ENCODE measurements around the gene FPR3.
A peak's percentile ranks its signal among the peaks of the same experiment; 100 is the strongest.
"Not testable (repeated sequence)": the region's sequence is repeated elsewhere in the genome, so short reads cannot be mapped to it uniquely, and the experiment has no call there.

The FPR3 gene

GRCh38 chr19:51794885-51795490 is at the start of gene FPR3:
Gene FPR3 (plus strand): TSS chr19:51795157. CDS start chr19:51823749, 28,592 bp downstream.
- no peak for DNase-seq

- no peak for DNase-seq
Observed at GRCh38 chr19:51746731-51747130, 48.2 kb upstream of the FPR3 start.

DNA sequence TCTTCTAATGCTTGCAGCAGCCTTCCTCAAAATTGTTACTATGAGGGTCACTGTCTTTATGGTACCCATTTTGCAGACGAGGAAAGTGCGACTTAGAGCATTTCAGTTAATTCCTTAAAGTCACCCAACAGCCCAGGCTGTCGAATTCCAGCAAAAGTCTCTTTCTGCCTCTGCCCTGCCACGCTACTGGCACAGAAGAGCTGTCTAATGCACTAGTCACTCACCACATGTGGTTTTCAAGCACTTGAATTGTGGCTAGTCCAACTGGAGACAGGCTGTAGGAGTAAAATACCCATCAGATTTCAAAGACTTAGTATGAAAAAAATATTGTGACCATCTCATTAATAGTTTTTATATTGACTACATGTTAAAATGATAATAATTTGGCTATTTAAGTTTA is 45.0 kb upstream of the FPR3 start:
- no peak for DNase-seq

GRCh38 chr19:51750400-51751094 is 44.4 kb upstream of the FPR3 start:
- DNase-seq: peak in 1 of 2 experiments; percentile 32

DNA sequence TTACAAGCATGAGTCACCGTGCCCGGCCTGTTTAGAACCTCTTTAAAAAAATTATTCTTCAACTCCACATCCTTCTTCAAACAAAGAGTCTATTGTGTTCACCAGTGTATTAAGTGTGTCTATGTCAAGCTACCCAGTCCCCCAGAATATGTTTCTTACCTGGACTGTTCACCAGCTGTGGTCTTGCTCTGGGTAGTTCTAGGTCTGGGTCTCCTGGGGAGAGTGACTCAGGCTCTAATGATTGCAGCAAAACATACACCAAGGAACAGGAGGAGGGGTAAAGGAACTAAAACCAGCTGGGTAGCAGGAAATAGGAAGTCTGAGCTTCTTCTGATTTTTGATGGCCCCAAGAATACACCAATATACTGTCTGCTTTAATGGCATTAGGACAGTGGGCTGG is 43.3 kb upstream of the FPR3 start, which contains the start of gene FPR1:
Gene FPR1 (minus strand): TSS at position 224 of the 400 bp plus-strand sequence. CDS start 4,884 bp downstream, outside the sequence.
- DNase-seq: peak; percentile 70 to 76

GRCh38 chr19:51754109-51754508 is 40.8 kb upstream of the FPR3 start:
- peak in 1 of 2 experiments; percentile 12 for DNase-seq

DNA sequence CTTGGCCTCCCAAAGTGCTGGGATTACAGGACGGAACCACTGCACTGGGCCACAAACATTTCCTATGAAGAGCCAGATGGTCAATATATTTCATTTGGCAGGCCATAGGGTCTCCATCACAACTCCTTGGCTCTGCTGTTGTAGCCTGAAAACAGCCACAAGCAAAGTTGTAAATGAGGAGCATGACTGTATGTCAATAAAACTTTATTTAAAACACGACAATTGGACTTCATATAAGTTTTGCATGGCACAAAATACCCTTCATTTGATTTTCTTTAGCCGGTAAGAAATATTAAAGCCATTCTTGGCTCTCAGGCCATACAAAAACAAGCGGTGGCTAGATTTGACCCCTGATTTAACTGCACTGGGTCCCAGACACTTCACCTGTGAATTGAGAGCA is 40.2 kb upstream of the FPR3 start:
- no peak for DNase-seq

DNA sequence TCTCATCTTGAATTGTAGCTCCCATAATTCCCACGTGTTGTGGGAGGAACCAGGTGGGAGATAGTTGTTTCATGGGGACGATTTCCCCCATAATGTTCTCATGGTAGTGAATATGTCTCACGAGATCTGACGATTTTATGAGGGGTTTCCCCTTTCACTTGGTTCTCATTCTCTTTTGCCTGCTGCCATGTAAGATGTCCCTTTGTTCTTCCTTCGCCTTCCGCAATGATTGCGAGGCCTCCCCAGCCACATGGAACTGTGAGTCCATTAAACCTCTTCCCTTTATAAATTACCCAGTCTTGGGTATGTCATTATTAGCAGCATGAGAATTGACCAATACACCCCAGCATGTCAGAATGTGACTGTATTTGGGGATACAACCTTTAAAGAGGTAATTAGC is 39.4 kb upstream of the FPR3 start:
- DNase-seq: no peak

DNA sequence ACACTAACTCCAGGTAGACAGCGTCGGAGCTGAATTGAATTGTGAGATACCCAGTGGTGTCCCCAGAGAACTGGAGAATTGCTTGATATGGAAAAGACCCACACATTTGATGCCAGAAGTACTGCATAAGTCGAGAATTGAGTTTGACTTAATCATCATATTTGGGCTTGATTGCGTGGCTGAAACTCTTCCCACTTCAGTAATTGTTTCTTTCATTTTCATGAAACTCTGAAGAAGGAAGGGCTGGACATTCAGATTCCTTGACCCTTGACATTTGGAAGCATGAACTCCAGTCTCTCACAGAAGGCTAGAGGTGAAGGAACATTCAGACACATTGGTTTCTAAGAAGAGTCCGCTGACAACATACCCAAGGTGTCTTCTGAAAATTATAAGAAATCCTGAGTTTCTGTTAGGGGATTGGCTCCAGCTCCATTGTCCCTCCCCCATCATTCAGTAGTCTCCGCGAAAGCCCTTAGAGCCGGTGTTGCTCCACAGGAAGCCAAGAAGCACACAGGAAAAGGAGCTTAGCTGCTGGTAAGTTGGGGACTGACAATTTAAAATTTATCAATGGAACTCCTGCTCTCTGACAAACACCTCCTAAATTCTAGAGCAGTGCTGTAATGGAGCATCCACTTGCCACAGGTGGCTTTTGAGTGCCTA is 34.1 kb upstream of the FPR3 start, which contains the start of gene FPR2:
Gene FPR2 (plus strand): TSS at position 484 of the 660 bp plus-strand sequence. CDS start 7,479 bp downstream, outside the sequence.
- DNase-seq: peak; percentile 80 to 86

DNA sequence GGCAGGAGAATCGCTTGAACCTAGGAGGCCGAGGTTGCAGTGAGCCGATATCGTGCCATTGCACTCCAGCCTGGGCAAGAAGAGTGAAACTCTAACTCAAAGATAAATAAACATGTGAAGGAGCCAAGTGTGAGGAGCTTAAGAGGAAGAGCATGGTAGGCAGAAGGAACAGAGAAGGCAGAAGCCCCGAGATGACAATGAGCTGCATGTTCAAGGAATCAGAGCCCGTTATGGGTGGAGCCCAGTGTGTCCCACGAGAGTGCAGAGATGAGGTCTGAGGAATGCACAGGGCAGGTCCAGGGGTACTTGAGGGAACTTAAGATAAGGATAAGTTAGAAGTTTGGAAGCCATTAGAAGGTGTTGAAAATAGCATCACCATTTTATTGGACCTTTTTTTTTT is 33.3 kb upstream of the FPR3 start:
- no peak for DNase-seq

GRCh38 chr19:51765086-51765485 is 29.9 kb upstream of the FPR3 start:
- peak in 1 of 2 experiments; percentile 16 for DNase-seq

GRCh38 chr19:51766461-51766860 is 28.5 kb upstream of the FPR3 start:
- DNase-seq: no peak

GRCh38 chr19:51771376-51772130 is 23.4 kb upstream of the FPR3 start:
- DNase-seq: peak; percentile 94

DNA sequence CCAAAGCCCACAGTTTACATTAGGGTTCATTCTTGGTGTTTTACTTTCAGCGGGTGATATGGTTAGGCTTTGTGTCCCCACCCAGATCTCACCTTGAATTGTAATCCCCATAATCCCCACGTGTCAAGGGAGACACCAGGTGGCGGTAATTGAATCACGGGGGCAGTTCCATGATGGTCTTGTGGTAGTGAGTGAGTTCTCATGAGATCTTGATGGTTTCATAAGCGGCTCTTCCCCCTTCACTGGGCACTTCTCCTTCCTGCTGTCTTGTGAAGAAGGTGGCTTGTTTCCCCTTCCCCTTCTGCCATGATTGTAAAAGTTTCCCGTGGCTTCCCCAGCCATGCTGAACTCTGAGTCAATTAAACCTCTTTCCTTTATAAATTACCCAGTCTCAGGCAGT is 22.0 kb upstream of the FPR3 start:
- DNase-seq: no peak

DNA sequence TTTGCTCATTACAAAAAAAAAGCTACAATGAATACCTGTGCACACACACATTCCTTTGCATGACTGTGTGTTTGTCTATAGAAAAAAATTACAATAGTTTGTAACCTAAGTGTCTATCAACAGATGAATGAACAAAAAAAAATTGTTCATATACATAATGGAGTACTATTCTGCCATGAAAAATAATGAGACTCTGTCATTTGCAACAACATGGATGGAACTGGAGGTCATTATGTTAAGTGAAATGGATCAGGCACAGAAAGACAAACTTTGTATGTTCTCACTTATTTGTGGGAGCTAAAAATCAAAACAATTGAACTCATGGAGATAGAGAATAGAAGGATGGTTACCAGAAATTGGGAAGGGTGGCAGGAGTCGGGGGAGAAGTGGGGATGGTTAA is 18.4 kb upstream of the FPR3 start:
- not testable (repeated sequence) for DNase-seq

DNA sequence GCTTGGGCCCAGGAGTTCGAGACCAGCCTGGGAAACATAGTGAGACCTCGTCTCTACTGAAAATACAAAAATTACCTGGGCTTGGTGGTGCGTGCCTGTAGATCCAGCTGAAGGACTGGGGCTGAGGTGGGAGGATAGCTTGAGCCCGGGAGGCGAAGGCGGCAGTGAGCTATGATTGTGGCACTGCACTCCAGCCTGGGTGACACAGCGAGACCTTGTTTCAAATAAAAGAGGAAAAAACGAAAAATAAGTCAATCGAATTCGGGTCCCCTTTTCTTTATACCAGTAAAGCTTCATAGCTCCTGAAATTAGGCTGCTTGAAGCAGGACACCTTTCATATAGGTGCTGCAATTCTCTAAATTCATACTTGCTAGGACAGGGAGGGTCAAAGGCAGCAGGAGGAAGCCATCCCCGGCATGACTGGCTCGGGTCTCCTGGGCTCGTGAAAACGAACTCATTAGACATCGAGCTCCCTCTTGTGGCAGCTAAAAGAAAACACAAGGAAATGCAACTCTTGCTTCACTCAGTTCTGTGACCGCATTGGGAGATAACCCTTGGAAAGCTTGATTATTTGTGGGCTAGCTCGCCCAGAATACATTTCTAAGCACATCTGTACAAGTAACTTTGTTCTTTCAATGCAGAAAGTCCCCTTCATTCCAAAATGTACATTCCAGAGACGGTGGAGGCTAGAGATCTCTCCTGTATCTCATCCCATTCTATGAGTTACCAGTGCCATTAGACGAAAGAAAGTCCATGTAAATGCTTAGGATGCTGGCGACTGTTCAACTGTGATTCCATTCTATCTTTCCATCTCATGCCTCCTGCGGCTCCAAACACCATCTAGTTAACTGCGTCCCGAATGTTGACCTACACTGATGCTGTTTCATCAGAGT is 17.1 kb upstream of the FPR3 start:
- peak; percentile 82 to 88 for DNase-seq

GRCh38 chr19:51779181-51779580 is 15.8 kb upstream of the FPR3 start:
- no peak for DNase-seq

- no peak for DNase-seq
Observed at GRCh38 chr19:51779703-51780102, 15.3 kb upstream of the FPR3 start.

- DNase-seq: peak in 1 of 2 experiments; percentile 11
Observed at GRCh38 chr19:51780270-51780669, 14.7 kb upstream of the FPR3 start.

- DNase-seq: no peak
Observed at GRCh38 chr19:51781999-51782398, 13.0 kb upstream of the FPR3 start.

- peak; percentile 94 to 96 for DNase-seq
Observed at GRCh38 chr19:51783372-51783771, 11.6 kb upstream of the FPR3 start.

Measured in AML-193 (cell line).